HL-60/S4 (cell line): Measurements from ENCODE around the gene FAM81A.
"Not testable (repeated sequence)": the region's sequence is repeated elsewhere in the genome, so short reads cannot be mapped to it uniquely, and the experiment has no call there.

Experiments
- in situ Hi-C: fragments of 300-500 bp; cut with MboI; formaldehyde crosslinking; loops from 2 replicates; pipeline ENCODE4 v1.14.3; 2022; ENCODE audit warnings: low sequenced_read_pairs

Gene FAM81A

GRCh38 chr15:59424616-59425015 lies 13.4 kb upstream of the FAM81A start:
- in situ Hi-C loops: no loop called here

GRCh38 chr15:59428898-59429297 lies 9.1 kb upstream of the FAM81A start:
- in situ Hi-C loops: not testable (repeated sequence)

GRCh38 chr15:59432389-59432788 lies 5.6 kb upstream of the FAM81A start:
- in situ Hi-C loops: no loop called here

GRCh38 chr15:59434481-59434880 lies 3.5 kb upstream of the FAM81A start:
- in situ Hi-C loops: no loop called here

- in situ Hi-C loops: no loop called here
Measured at GRCh38 chr15:59436774-59437141, 1.2 kb upstream of the FAM81A start.

- in situ Hi-C loops: no loop called here
Measured at GRCh38 chr15:59437142-59437816, 707 bp upstream of the FAM81A start.

GRCh38 chr15:59438625-59439290 lies 772 bp downstream of the FAM81A start:
- in situ Hi-C loops: no loop called here

- in situ Hi-C loops: no loop called here
Measured at GRCh38 chr15:59439576-59439975, 1.6 kb downstream of the FAM81A start.

GRCh38 chr15:59443341-59444072 lies 5.5 kb downstream of the FAM81A start:
- in situ Hi-C loops: no loop called here

- in situ Hi-C loops: no loop called here
Measured at GRCh38 chr15:59444081-59444835, 6.3 kb downstream of the FAM81A start.

- in situ Hi-C loops: no loop called here
Measured at GRCh38 chr15:59444980-59445545, 7.1 kb downstream of the FAM81A start.

- in situ Hi-C loops: no loop called here
Measured at GRCh38 chr15:59446232-59446957, 8.4 kb downstream of the FAM81A start.

GRCh38 chr15:59447367-59447766 lies 9.4 kb downstream of the FAM81A start:
- in situ Hi-C loops: no loop called here

GRCh38 chr15:59448871-59449270 lies 10.9 kb downstream of the FAM81A start:
- in situ Hi-C loops: no loop called here

- in situ Hi-C loops: no loop called here
Measured at GRCh38 chr15:59453474-59454215, 15.7 kb downstream of the FAM81A start.

- in situ Hi-C loops: no loop called here
Measured at GRCh38 chr15:59456114-59456513, 18.1 kb downstream of the FAM81A start.

GRCh38 chr15:59457103-59457502 lies 19.1 kb downstream of the FAM81A start:
- in situ Hi-C loops: no loop called here

- in situ Hi-C loops: no loop called here
Measured at GRCh38 chr15:59461521-59461920, 23.5 kb downstream of the FAM81A start.

GRCh38 chr15:59473226-59473625 lies 35.2 kb downstream of the FAM81A start:
- in situ Hi-C loops: no loop called here

- in situ Hi-C loops: loop anchor here (25.0 kb wide), 3 partner anchors 313 to 1238 kb away; no protein-coding TSS in a partner anchor
Measured at GRCh38 chr15:59475161-59475560, 37.2 kb downstream of the FAM81A start.
